ENCODE results near the gene SLC22A6. TPM values are rescaled to one million over a fixed set of nuclear protein-coding genes. Genes with fewer than 3 reads are reported as not detected.
A peak's percentile ranks its signal among the peaks of the same experiment; 100 is the strongest.

Gene SLC22A6
- polyA plus RNA-seq, 1 donor, result not detected

DNA sequence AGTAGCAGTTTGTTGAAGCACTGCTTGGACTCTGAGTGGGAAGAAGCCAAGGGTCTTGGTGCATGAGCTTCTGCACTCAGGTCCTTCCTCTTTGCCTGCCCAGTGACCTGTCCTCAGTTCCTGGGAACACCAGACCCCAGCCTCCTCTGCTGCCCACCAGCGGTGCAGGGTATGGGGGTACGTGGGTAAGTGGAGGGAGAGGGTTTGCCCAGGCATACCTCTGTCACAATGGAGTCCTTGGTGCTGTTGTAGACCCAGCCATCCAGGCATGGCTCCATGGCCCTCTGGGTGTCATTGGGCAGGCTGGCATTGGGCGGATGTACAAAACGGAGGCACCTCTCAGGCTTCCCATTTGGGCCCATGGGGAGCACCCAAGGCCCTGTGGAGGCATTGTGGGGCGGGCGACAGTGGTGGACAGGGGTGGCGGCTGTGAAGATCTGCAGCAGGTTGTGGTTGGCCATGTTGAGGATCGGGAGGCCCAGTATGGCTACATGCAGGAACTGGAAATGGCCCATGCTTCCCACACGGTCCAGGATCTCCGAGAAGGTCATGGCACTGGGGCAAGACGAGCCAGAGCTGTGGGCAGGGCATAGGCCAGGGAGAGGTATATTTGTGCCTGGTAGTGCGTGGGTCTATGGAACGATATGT lies 29.8 kb upstream of the SLC22A6 start:
- Histone ChIP-seq H3K27ac (ENCODE audit: low read length) (no peak overlapping the region), H3K4me1 (ENCODE audit: control insufficient read depth, insufficient read depth, low read length) (no peaks in the 10 kb centered on the region), H3K27me3 (ENCODE audit: control insufficient read depth, insufficient read depth, low read length) (no peaks in the 10 kb centered on the region), H3K4me3 (ENCODE audit: low read length) (no peak overlapping the region), H3K9me3 (ENCODE audit: control insufficient read depth, low read depth, low read length) (no peaks in the 10 kb centered on the region), H3K36me3 (ENCODE audit: control insufficient read depth, insufficient read depth, low read length) (no peaks in the 10 kb centered on the region)
- no peak for DNase-seq
- no CpG with 5 or more reads among the region's 13 CpGs for WGBS (ENCODE audit: insufficient coverage, low lambda C conversion rate)

DNA sequence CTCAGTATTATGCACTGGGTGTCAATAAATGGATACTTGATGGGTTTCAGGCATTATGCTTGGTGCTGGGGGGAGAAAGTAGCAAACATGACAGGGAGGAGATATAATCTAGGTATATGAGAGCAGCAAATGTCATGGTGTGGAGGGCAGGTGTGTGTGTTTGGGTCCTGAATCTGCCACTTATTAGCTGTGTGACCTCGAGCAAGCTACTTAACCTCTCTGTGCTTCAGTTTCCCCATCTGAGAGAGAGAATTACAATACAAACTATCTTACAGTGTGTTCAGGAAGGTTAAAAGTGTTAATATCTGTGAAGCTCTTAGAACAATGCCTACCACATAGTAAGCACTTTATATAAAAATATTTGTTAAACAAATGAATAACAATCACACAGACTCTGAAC lies 28.1 kb upstream of the SLC22A6 start:
- Histone ChIP-seq H3K36me3 (ENCODE audit: control insufficient read depth, insufficient read depth, low read length) (no peaks in the 10 kb centered on the region), H3K4me3 (ENCODE audit: low read length) (no peak overlapping the region), H3K27me3 (ENCODE audit: control insufficient read depth, insufficient read depth, low read length) (no peaks in the 10 kb centered on the region), H3K9me3 (ENCODE audit: control insufficient read depth, low read depth, low read length) (no peaks in the 10 kb centered on the region), H3K27ac (ENCODE audit: low read length) (no peak overlapping the region), H3K4me1 (ENCODE audit: control insufficient read depth, insufficient read depth, low read length) (peaks cover 3% of the 10 kb centered on the region)
- WGBS (ENCODE audit: insufficient coverage, low lambda C conversion rate), result no CpG with 5 or more reads among the region's 1 CpG
- DNase-seq, result no peak

DNA sequence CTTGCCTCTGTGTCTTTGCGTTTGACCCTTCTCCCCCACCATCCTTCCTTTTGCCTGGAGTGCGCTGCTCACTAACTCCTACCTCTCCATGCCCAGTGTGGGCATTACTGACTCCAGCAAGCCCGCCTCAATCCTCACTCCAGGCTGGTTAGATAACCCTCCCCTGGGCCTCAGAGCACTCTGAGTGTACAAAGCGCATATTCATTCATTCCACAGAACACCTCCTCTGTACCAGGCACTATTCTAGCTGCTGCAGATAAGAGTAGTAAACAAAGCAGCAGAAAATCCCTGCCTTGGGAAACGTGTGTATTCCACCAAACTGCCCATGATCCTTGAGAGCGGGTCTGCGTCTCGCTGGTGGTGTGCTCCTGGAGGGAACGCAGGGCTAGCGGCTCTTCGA lies 27.7 kb upstream of the SLC22A6 start:
- peaks cover 3% of the 10 kb centered on the region for H3K4me1 ChIP-seq (ENCODE audit: control insufficient read depth, insufficient read depth, low read length)
- no peak overlapping the region for H3K27ac ChIP-seq (ENCODE audit: low read length)
- WGBS (ENCODE audit: insufficient coverage, low lambda C conversion rate), result no CpG with 5 or more reads among the region's 11 CpGs

DNA sequence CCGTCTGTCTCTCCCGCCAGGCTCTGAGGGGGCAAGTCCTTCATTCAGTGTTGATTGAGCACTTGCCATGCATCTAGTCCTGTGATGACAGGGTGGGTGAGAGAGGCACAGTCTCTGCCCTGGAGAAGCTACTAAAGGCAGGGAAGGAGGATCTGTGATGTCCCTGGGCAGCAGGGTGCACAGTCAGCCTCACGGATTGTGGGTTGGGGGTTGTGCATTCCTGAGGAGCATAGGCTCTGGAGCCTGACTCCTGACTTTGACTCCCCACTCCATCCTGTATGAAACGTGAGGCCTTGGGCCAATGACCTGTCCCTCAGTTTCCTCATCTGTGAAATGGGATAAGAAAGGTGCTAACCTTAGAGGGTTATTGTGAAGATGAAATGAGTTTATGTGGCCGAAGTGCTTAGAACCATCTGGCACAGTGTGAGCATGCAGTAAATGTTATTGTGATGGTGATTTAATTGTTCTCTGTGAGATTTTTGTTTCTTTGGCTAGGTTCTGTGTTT lies 26.2 kb upstream of the SLC22A6 start:
- DNase-seq, result no peak
- Histone ChIP-seq H3K36me3 (ENCODE audit: control insufficient read depth, insufficient read depth, low read length) (no peaks in the 10 kb centered on the region), H3K27me3 (ENCODE audit: control insufficient read depth, insufficient read depth, low read length) (no peaks in the 10 kb centered on the region), H3K4me3 (ENCODE audit: low read length) (no peak overlapping the region), H3K27ac (ENCODE audit: low read length) (no peak overlapping the region), H3K4me1 (ENCODE audit: control insufficient read depth, insufficient read depth, low read length) (peaks cover 3% of the 10 kb centered on the region), H3K9me3 (ENCODE audit: control insufficient read depth, low read depth, low read length) (no peaks in the 10 kb centered on the region)
- no CpG with 5 or more reads among the region's 5 CpGs for WGBS (ENCODE audit: insufficient coverage, low lambda C conversion rate)

More for the DNA sequence above, 27.7 kb upstream of the SLC22A6 start:
- Histone ChIP-seq H3K9me3 (ENCODE audit: control insufficient read depth, low read depth, low read length) (no peaks in the 10 kb centered on the region), H3K36me3 (ENCODE audit: control insufficient read depth, insufficient read depth, low read length) (no peaks in the 10 kb centered on the region), H3K4me3 (ENCODE audit: low read length) (no peak overlapping the region), H3K27me3 (ENCODE audit: control insufficient read depth, insufficient read depth, low read length) (no peaks in the 10 kb centered on the region)
- DNase-seq, result peak in 1 of 2 donors; percentile 34

- H3K4me1 ChIP-seq (ENCODE audit: control insufficient read depth, insufficient read depth, low read length), result peaks cover 8% of the 10 kb centered on the region
- H3K9me3 ChIP-seq (ENCODE audit: control insufficient read depth, low read depth, low read length), result no peaks in the 10 kb centered on the region
- H3K36me3 ChIP-seq (ENCODE audit: control insufficient read depth, insufficient read depth, low read length), result no peaks in the 10 kb centered on the region
- H3K4me3 ChIP-seq (ENCODE audit: low read length), result no peak overlapping the region
- DNase-seq, result peak in 1 of 2 donors; percentile 38
- no peak overlapping the region for H3K27ac ChIP-seq (ENCODE audit: low read length)
- WGBS (ENCODE audit: insufficient coverage, low lambda C conversion rate), result no CpG with 5 or more reads among the region's 5 CpGs
- H3K27me3 ChIP-seq (ENCODE audit: control insufficient read depth, insufficient read depth, low read length), result no peaks in the 10 kb centered on the region
These were observed 23.2 kb upstream of the SLC22A6 start for GRCh38 chr11:63007920-63008319.

- Histone ChIP-seq H3K36me3 (ENCODE audit: control insufficient read depth, insufficient read depth, low read length) (no peaks in the 10 kb centered on the region), H3K9me3 (ENCODE audit: control insufficient read depth, low read depth, low read length) (no peaks in the 10 kb centered on the region), H3K27ac (ENCODE audit: low read length) (no peak overlapping the region), H3K4me3 (ENCODE audit: low read length) (no peak overlapping the region), H3K27me3 (ENCODE audit: control insufficient read depth, insufficient read depth, low read length) (no peaks in the 10 kb centered on the region), H3K4me1 (ENCODE audit: control insufficient read depth, insufficient read depth, low read length) (peaks cover 5% of the 10 kb centered on the region)
- DNase-seq, result no peak
- no CpG with 5 or more reads among the region's 9 CpGs for WGBS (ENCODE audit: insufficient coverage, low lambda C conversion rate)
These were observed 16.7 kb upstream of the SLC22A6 start for GRCh38 chr11:63001456-63001855.

- Histone ChIP-seq H3K4me1 (ENCODE audit: control insufficient read depth, insufficient read depth, low read length) (peaks cover 5% of the 10 kb centered on the region), H3K4me3 (ENCODE audit: low read length) (no peak overlapping the region), H3K9me3 (ENCODE audit: control insufficient read depth, low read depth, low read length) (no peaks in the 10 kb centered on the region), H3K36me3 (ENCODE audit: control insufficient read depth, insufficient read depth, low read length) (no peaks in the 10 kb centered on the region), H3K27ac (ENCODE audit: low read length) (no peak overlapping the region), H3K27me3 (ENCODE audit: control insufficient read depth, insufficient read depth, low read length) (peaks cover 4% of the 10 kb centered on the region)
- DNase-seq, result no peak
- WGBS (ENCODE audit: insufficient coverage, low lambda C conversion rate), result no CpG with 5 or more reads among the region's 7 CpGs
These were observed 14.9 kb upstream of the SLC22A6 start for GRCh38 chr11:62999649-63000048.

DNA sequence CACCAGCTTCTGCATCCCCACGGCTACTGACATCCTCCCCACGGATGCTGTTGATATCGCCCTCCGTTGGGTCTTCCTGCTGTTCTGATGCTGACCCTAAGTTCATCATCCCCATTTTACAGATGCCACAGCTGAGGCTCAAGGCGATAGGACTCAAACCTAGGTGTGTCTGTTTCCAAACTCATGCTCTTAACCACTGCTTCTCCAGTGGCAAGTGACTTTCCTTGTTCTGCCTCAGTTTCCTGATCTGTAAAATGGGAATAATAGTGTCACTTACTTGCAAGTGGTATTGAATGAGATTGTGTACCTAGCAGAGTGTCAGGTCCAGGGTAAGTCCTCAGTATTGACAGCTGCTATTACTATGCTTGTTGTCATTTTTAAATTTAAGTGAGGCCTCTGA lies 14.4 kb upstream of the SLC22A6 start:
- no peaks in the 10 kb centered on the region for H3K9me3 ChIP-seq (ENCODE audit: control insufficient read depth, low read depth, low read length)
- no peak for DNase-seq
- peaks cover 5% of the 10 kb centered on the region for H3K27me3 ChIP-seq (ENCODE audit: control insufficient read depth, insufficient read depth, low read length)
- H3K4me3 ChIP-seq (ENCODE audit: low read length), result no peak overlapping the region
- H3K4me1 ChIP-seq (ENCODE audit: control insufficient read depth, insufficient read depth, low read length), result peaks cover 5% of the 10 kb centered on the region
- WGBS (ENCODE audit: insufficient coverage, low lambda C conversion rate), result no CpG with 5 or more reads among the region's 5 CpGs
- H3K36me3 ChIP-seq (ENCODE audit: control insufficient read depth, insufficient read depth, low read length), result no peaks in the 10 kb centered on the region
- H3K27ac ChIP-seq (ENCODE audit: low read length), result no peak overlapping the region

GRCh38 chr11:62996271-62996670 lies 11.5 kb upstream of the SLC22A6 start:
- peaks cover 5% of the 10 kb centered on the region for H3K27me3 ChIP-seq (ENCODE audit: control insufficient read depth, insufficient read depth, low read length)
- WGBS (ENCODE audit: insufficient coverage, low lambda C conversion rate), result no CpG with 5 or more reads among the region's 1 CpG
- H3K36me3 ChIP-seq (ENCODE audit: control insufficient read depth, insufficient read depth, low read length), result no peaks in the 10 kb centered on the region
- no peak overlapping the region for H3K4me3 ChIP-seq (ENCODE audit: low read length)
- H3K4me1 ChIP-seq (ENCODE audit: control insufficient read depth, insufficient read depth, low read length), result no peaks in the 10 kb centered on the region
- no peaks in the 10 kb centered on the region for H3K9me3 ChIP-seq (ENCODE audit: control insufficient read depth, low read depth, low read length)
- no peak for DNase-seq
- H3K27ac ChIP-seq (ENCODE audit: low read length), result no peak overlapping the region

DNA sequence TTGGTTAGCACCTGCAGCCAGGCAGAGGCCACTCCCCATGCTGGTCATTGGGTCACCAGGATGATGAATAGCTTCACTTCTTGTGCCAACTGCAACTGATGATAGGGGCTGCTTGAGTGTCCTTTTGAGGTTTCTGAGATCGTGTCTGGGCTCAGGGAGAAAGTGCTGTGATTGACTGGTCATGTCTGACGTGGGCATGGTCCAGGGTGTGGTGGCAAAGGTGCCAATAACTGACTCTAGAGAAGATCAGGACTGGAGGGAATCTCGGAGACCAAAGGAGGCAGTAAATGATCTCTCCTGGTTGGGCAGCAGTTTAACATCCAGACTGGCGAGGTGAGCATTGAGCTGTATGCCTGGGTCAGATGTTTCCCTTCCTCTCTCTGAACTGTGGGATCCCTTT lies 10.0 kb upstream of the SLC22A6 start:
- Histone ChIP-seq H3K36me3 (ENCODE audit: control insufficient read depth, insufficient read depth, low read length) (no peaks in the 10 kb centered on the region), H3K27me3 (ENCODE audit: control insufficient read depth, insufficient read depth, low read length) (peaks cover 5% of the 10 kb centered on the region), H3K9me3 (ENCODE audit: control insufficient read depth, low read depth, low read length) (no peaks in the 10 kb centered on the region), H3K4me3 (ENCODE audit: low read length) (no peak overlapping the region), H3K4me1 (ENCODE audit: control insufficient read depth, insufficient read depth, low read length) (no peaks in the 10 kb centered on the region), H3K27ac (ENCODE audit: low read length) (no peak overlapping the region)
- DNase-seq, result no peak
- WGBS (ENCODE audit: insufficient coverage, low lambda C conversion rate), result no CpG with 5 or more reads among the region's 4 CpGs

DNA sequence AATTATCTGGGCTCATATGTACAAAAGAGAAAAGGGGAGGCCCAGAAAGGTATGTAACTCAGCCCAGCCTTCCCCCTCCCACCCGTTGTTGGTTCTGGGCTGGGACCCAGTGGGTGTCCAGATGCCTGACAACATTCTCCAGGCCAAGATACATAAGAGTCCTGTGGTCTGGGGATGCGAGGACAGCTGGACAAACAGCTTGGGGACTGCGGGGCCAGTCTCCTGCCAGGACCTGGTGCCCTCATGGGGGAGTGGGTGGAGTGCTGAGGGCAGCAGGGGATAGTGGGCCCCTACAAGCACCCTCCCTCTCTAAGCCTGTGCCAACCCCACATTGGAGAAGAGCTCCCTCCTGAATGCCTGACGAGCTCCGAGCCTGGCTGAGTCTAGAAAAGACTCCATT lies 3.5 kb upstream of the SLC22A6 start:
- H3K27ac ChIP-seq (ENCODE audit: low read length), result no peak overlapping the region
- no peak for DNase-seq
- no peak overlapping the region for H3K4me3 ChIP-seq (ENCODE audit: low read length)
- no peaks in the 10 kb centered on the region for H3K9me3 ChIP-seq (ENCODE audit: control insufficient read depth, low read depth, low read length)
- WGBS (ENCODE audit: insufficient coverage, low lambda C conversion rate), result no CpG with 5 or more reads among the region's 5 CpGs
- no peaks in the 10 kb centered on the region for H3K4me1 ChIP-seq (ENCODE audit: control insufficient read depth, insufficient read depth, low read length)
- peaks cover 13% of the 10 kb centered on the region for H3K27me3 ChIP-seq (ENCODE audit: control insufficient read depth, insufficient read depth, low read length)
- no peaks in the 10 kb centered on the region for H3K36me3 ChIP-seq (ENCODE audit: control insufficient read depth, insufficient read depth, low read length)

Measured in large intestine (tissue), 3 donors.